Stromal cell of bone marrow (primary cell): ENCODE results near the gene RHBDF2.

ENCODE experiments used
- DNase-seq: peaks from one replicate; pipeline ENCODE4 v3.0.0-alpha.2; 2012; ENCODE audit warnings: low read depth

The RHBDF2 gene

GRCh38 chr17:76501018-76501826 lies at the start of gene RHBDF2:
TSS of gene RHBDF2 (minus strand) at chr17:76501423. CDS start at chr17:76481524, 19,899 bp downstream.
- DNase-seq, result peak; percentile 37

- no peak for DNase-seq
Observed at GRCh38 chr17:76549539-76549938, 48.3 kb upstream of the RHBDF2 start.

GRCh38 chr17:76549215-76549518 lies 47.9 kb upstream of the RHBDF2 start:
- DNase-seq, result no peak

GRCh38 chr17:76548378-76549214 lies 47.4 kb upstream of the RHBDF2 start:
- DNase-seq, result no peak

GRCh38 chr17:76547642-76548202 lies 46.5 kb upstream of the RHBDF2 start:
- DNase-seq, result no peak

GRCh38 chr17:76547183-76547641 lies 46.0 kb upstream of the RHBDF2 start:
- DNase-seq, result peak; percentile 54

GRCh38 chr17:76546556-76547182 lies 45.4 kb upstream of the RHBDF2 start:
- DNase-seq, result no peak

- DNase-seq, result no peak
Observed at GRCh38 chr17:76545918-76546555, 44.8 kb upstream of the RHBDF2 start.

- no peak for DNase-seq
Observed at GRCh38 chr17:76544546-76545365, 43.5 kb upstream of the RHBDF2 start.

- DNase-seq, result no peak
Observed at GRCh38 chr17:76543826-76544545, 42.8 kb upstream of the RHBDF2 start.

- DNase-seq, result no peak
Observed at GRCh38 chr17:76543482-76543825, 42.2 kb upstream of the RHBDF2 start.

- DNase-seq, result no peak
Observed at GRCh38 chr17:76542984-76543383, 41.8 kb upstream of the RHBDF2 start.

GRCh38 chr17:76542566-76542971 lies 41.3 kb upstream of the RHBDF2 start:
- no peak for DNase-seq

- no peak for DNase-seq
Observed at GRCh38 chr17:76541739-76542454, 40.7 kb upstream of the RHBDF2 start.

- DNase-seq, result peak; percentile 94
Observed at GRCh38 chr17:76540381-76541300, 39.4 kb upstream of the RHBDF2 start.

- DNase-seq, result no peak
Observed at GRCh38 chr17:76539631-76540271, 38.5 kb upstream of the RHBDF2 start, which contains the start of gene PRCD. TSS of gene PRCD (plus strand) at chr17:76540044. CDS start at chr17:76540142, 98 bp downstream.

GRCh38 chr17:76538941-76539570 lies 37.8 kb upstream of the RHBDF2 start:
- no peak for DNase-seq
